GM19043 (cell line): Measurements from ENCODE around the gene DOLK.
A peak's percentile ranks its signal among the peaks of the same experiment; 100 is the strongest.

Experiments used
- ATAC-seq: cut with Tn5 transposase; IDR thresholded peaks from one replicate; pipeline ENCODE4 v1.9.1; 2021; ENCODE audit warnings: low read depth; ENCODE audit not compliant: unreplicated experiment

Gene DOLK

DNA sequence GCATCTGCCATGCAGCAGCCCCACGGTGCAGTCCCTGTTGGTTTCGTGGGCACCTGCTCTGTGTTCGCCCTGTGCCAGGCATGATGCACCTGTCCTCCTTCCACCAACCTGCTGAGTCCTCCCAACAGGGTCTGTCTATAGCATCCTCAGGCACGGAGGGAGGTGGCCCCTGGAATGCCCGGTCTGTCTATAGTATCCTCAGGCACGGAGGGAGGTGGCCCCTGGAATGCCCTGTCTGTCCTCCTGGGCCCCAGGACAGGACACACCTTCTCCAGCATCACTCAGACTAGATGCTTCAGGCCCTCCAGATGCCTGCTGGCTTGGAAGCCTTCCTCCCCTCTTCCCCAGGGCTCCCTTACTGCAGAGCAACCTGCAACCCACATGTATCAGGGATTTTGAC is 36.5 kb downstream of the DOLK start:
- no peak for ATAC-seq

DNA sequence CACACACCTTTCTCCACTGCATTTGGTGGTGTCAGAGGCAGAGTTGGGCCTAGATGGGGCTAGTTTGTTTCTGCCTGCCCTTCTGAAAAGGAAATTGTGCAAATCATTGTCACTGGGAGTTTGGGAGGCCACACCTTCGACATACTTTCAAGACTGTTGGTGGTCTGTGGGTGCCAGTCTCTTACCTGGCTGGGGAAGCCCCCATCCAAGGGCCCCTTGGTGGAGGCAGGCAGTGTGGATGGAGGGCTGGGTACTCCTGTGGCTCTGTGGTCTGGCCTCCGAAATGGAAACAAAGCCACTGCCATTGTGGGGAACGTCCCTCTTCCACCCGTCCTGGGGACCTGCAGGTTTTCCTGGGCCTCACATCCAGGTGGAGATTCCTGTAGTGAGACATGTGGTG is 37.5 kb downstream of the DOLK start:
- no peak for ATAC-seq

GRCh38 chr9:128908372-128908771 is 39.0 kb downstream of the DOLK start:
- no peak for ATAC-seq

- ATAC-seq, result no peak
Measured at GRCh38 chr9:128906741-128907140, 40.7 kb downstream of the DOLK start.

DNA sequence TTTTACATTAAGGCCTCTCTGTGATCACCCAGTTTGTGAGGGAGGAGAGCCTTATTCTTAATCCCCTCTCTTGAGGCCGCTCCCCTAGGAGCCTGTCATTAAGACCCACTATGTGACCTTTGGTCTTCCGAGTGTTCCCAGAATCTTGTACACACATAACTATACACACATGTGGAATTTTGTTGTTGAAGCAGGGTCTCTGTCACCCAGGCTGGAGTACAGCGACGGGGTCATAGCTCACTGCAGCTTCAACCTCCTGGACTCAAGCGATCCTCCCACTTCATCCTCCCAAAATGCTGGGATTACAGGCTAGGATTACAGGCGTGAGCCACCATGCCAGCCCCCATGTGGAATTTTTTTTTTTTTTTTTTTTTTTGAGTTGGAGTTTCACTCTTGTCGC is 41.4 kb downstream of the DOLK start:
- no peak for ATAC-seq

- ATAC-seq, result no peak
Measured at GRCh38 chr9:128903871-128904620, 43.4 kb downstream of the DOLK start.

- ATAC-seq, result no peak
Measured at GRCh38 chr9:128903079-128903461, 44.3 kb downstream of the DOLK start.

DNA sequence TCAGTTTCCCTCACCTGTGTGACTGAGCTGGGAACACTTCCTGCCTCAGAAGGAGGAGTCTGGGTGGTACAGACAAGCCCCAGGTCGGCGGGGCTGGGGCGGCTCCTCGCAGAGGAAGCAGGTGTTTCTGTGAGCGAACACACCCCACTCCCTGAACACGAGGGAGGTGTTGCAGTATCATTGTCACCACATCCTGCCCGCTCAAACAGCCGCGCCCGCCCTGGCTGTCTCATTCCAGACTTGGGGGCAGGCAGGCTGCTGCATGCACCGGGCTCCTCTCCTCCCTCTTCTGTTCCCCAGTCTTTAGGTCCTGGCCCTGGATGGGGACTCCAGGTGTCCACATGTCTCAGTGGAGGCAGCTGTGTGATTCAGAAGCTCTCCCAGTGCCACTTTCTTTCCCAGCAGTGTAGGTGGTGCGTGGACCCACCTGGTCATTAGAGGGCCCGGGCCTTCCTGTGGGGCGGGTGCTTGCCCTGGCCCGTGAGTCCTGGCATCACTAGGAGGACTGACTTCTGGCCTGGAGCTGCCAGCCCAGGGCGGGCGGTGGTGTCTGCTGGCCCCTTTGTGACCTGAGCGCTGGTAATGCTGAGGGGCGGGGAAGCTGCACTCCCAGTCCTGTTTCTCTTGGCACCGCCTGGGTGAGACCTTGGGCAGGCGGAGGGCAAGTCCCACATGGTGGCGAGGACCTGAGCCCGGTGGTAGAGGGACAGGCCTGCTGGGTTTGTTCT is 44.9 kb downstream of the DOLK start:
- peak; percentile 92 for ATAC-seq

- ATAC-seq, result peak; percentile 8
Measured at GRCh38 chr9:128901822-128902221, 45.6 kb downstream of the DOLK start.

DNA sequence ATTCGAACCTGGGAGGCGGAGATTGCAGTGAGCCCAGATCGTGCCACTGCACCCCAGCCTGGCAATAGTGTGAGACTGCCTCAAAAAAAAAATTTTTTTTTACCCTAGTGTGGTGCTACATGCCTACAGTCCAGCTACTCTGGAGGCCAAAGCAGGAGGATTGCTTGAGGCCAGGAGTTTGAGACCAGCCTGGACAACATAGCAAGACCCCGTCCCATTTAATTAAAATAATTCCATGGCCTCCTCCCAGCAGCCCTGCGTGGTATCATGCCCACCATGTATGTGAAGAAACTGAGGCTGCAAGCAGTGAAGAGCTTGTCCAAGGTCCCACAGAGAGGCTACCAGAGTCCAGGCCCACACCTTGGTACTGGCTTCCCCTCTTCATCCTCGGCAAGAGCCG is 46.0 kb downstream of the DOLK start:
- no peak for ATAC-seq

GRCh38 chr9:128899566-128900322 is 47.7 kb downstream of the DOLK start:
- ATAC-seq, result no peak

DNA sequence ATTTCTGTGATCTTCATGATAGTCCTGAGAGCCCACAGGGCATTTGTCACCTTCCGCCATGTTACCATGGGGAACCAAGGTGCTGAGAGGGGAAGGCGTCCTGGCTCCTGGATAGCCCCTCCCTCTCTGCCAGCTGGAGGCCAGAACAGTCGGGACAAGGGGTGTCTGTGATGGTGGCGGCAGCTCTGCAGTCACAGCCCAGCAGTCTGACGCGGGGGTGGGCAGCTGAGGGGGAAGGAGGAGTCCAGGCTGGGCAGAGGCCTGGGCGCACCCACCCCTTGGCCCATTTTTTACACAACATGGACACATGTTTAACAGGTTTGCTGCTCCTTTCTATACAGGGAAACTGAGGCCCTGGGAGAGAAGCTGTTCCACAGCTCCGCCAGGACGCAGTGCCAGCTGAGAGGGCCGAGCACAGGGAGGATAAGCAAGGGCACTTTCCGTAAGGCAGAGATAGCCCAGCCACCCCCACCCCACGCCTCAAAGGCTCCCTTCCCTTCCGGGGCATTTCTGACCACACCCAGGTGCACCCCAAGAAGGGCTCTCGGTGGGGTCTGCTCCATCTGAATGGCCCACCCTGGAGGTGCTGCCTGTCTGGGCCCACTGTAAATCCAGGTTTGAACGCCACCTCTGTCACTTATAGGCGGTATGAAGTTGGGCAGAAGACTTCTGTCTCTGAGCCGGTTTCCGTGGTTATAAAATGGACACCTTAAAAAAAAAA is 48.4 kb downstream of the DOLK start:
- no peak for ATAC-seq

- ATAC-seq, result no peak
Measured at GRCh38 chr9:128898382-128898781, 49.0 kb downstream of the DOLK start.

- ATAC-seq, result no peak
Measured at GRCh38 chr9:128895556-128895955, 51.8 kb downstream of the DOLK start.
